Measurements from ENCODE around the gene GRPEL1. TPM values are rescaled to one million over a fixed set of nuclear protein-coding genes. Genes with fewer than 3 reads are reported as not detected.

GRPEL1 gene
- total RNA-seq, 3 donors from 2014 or later: 129 to 146 (median 136) TPM

DNA sequence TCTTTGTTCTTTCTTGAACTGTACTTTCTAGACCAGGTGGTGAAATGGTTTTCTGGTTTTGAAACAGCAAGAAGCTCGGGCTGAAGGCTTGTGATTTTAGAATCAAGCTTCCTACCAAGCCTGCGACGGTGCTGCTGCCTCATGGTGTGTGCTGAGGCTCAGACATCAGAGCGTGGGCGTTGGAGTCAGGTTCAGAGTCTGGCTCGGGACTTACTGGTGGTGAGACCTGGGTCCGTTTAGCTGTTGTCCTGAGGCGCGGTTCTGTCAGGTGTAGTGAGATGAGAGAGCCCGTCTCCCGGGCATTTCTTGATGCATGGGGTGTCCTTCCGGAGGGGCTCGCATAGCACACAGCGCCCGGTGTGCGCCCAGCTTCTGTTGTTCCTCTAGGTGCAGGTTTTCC, 44.4 kb downstream of the GRPEL1 start:
- H3K9me3 Mint-ChIP-seq: no peaks in the 10 kb centered on the region
- peaks cover 9% of the 10 kb centered on the region for H3K36me3 Mint-ChIP-seq (ENCODE audit: insufficient read depth)
- no peaks in the 10 kb centered on the region for H3K27me3 Mint-ChIP-seq (ENCODE audit: low read depth)
- DNase-seq (no peak), ATAC-seq (no peak)
- no peak overlapping the region for H3K4me3 Mint-ChIP-seq
- H3K4me1 Mint-ChIP-seq (ENCODE audit: low read depth): peaks cover 2% of the 10 kb centered on the region

DNA sequence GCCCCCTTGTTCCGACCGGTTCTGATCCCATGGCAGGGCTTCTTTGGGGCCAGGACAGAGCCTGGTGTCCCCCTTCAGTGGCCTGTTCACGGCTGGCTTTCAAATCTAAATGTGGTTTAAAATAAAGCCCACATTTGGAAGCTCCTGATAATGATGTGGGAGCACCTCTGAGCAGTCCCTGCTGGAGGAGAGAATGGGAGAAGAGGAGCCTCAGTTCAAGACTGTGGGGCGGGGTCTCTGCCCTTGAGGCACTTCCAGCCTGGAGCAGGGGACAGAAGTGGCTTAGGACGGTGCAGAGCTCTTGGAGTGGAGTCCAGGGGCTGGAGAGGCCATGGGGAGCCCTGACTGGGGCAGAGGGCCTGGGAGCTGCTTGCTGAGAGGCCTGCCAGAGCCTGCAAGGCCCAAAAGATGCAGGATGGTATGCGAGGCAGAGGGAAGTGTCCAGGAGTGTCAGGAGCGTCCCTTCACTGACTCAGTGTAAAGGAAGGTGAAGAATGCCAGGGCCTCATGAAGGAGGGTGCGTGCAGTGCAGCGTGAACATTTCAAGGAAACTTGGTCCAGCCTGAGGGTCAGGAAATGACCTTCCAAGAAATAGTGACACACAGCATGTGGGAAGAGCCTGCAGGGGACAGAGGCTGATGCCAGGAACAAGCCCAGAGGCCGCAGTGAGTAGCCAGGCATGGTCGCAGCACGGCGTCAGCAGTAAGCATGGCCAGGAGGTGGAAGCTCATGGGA, 45.8 kb downstream of the GRPEL1 start:
- no peak for ATAC-seq
- Mint-ChIP-seq H3K9me3 (no peaks in the 10 kb centered on the region), H3K36me3 (ENCODE audit: insufficient read depth) (peaks cover 7% of the 10 kb centered on the region), H3K4me3 (no peak overlapping the region), H3K27me3 (ENCODE audit: low read depth) (no peaks in the 10 kb centered on the region), H3K4me1 (ENCODE audit: low read depth) (no peaks in the 10 kb centered on the region)
- DNase-seq: no peak

- Mint-ChIP-seq H3K36me3 (ENCODE audit: insufficient read depth) (peaks cover 6% of the 10 kb centered on the region), H3K27me3 (ENCODE audit: low read depth) (no peaks in the 10 kb centered on the region), H3K4me3 (no peak overlapping the region), H3K9me3 (no peaks in the 10 kb centered on the region), H3K4me1 (ENCODE audit: low read depth) (no peaks in the 10 kb centered on the region)
- no peak for ATAC-seq
- DNase-seq: no peak
Measured at GRCh38 chr4:7021355-7021754, 46.5 kb downstream of the GRPEL1 start.

- Mint-ChIP-seq H3K27me3 (ENCODE audit: low read depth) (no peaks in the 10 kb centered on the region), H3K4me3 (no peak overlapping the region), H3K9me3 (no peaks in the 10 kb centered on the region), H3K4me1 (ENCODE audit: low read depth) (no peaks in the 10 kb centered on the region), H3K36me3 (ENCODE audit: insufficient read depth) (peaks cover 4% of the 10 kb centered on the region)
- no peak for ATAC-seq
- no peak for DNase-seq
Measured at GRCh38 chr4:7020856-7021255, 47.0 kb downstream of the GRPEL1 start.

- H3K9me3 Mint-ChIP-seq: no peaks in the 10 kb centered on the region
- H3K27me3 Mint-ChIP-seq (ENCODE audit: low read depth): no peaks in the 10 kb centered on the region
- no peaks in the 10 kb centered on the region for H3K4me1 Mint-ChIP-seq (ENCODE audit: low read depth)
- peaks cover 4% of the 10 kb centered on the region for H3K36me3 Mint-ChIP-seq (ENCODE audit: insufficient read depth)
- DNase-seq: no peak
- no peak overlapping the region for H3K4me3 Mint-ChIP-seq
- no peak for ATAC-seq
Measured at GRCh38 chr4:7020290-7020689, 47.6 kb downstream of the GRPEL1 start.

- H3K27me3 Mint-ChIP-seq (ENCODE audit: low read depth): no peaks in the 10 kb centered on the region
- H3K9me3 Mint-ChIP-seq: no peaks in the 10 kb centered on the region
- DNase-seq (no peak), ATAC-seq (no peak)
- no peaks in the 10 kb centered on the region for H3K4me1 Mint-ChIP-seq (ENCODE audit: low read depth)
- no peak overlapping the region for H3K4me3 Mint-ChIP-seq
- H3K36me3 Mint-ChIP-seq (ENCODE audit: insufficient read depth): peaks cover 5% of the 10 kb centered on the region
Measured at GRCh38 chr4:7019367-7019766, 48.5 kb downstream of the GRPEL1 start.

DNA sequence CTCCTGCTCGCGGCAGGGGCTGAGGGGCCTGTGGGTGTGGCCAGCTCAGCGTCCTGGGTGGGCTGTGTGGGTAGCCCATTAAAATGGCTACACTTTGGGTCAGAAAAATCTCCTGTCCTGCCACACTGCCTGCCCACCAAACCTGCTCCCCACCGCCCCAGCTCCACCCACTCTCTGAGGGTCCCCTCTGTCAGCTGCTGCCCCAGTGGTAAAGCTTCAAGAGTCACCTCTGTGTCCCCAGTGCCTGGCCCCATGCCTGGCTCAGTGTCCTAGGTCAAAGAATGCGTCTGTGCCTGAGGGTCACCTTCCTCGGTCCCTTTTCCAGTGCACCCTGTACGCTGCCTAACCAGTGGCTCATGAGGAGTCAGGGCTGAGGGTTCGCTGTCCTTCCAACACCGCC, 49.6 kb downstream of the GRPEL1 start:
- Mint-ChIP-seq H3K9me3 (no peaks in the 10 kb centered on the region), H3K36me3 (ENCODE audit: insufficient read depth) (peaks cover 9% of the 10 kb centered on the region), H3K4me1 (ENCODE audit: low read depth) (no peaks in the 10 kb centered on the region), H3K4me3 (no peak overlapping the region), H3K27me3 (ENCODE audit: low read depth) (no peaks in the 10 kb centered on the region)
- DNase-seq (no peak), ATAC-seq (no peak)

DNA sequence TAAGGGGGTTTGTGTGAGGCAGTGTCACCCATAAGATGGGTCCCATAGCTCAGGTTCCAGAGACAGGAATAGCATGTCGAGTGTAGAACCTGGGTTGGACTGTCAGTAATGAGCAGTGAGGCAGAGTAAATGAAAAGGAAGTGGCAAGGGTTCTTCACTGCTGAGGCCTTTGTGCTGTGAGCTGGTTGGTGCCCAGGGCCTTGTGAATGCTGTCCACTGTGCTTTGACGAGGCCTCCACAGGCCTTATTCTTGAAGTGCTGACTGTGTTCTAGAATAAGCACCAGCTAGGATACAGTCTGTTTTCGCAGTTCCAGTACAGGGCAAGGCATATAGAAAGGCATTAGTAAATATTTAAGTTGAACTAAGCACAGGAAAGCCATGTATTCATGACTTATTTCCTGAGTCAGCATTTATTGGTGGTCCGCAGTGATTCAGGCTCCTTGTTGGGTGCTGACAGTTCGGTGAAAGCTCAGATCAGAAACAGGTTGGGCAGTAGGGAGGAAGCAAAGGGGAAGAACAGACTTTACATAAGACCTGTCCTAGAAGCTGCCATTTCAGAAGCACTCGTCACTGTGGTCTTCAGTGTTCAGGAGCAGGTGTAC, 50.3 kb downstream of the GRPEL1 start:
- no peak overlapping the region for H3K4me3 Mint-ChIP-seq
- H3K4me1 Mint-ChIP-seq (ENCODE audit: low read depth): no peaks in the 10 kb centered on the region
- H3K27me3 Mint-ChIP-seq (ENCODE audit: low read depth): no peaks in the 10 kb centered on the region
- peaks cover 12% of the 10 kb centered on the region for H3K36me3 Mint-ChIP-seq (ENCODE audit: insufficient read depth)
- DNase-seq: no peak
- no peak for ATAC-seq
- no peaks in the 10 kb centered on the region for H3K9me3 Mint-ChIP-seq

- ATAC-seq: no peak
Measured at GRCh38 chr4:7016512-7016911, 51.4 kb downstream of the GRPEL1 start.

GRCh38 chr4:7016086-7016485, 51.8 kb downstream of the GRPEL1 start:
- DNase-seq: no peak
- H3K36me3 Mint-ChIP-seq (ENCODE audit: insufficient read depth): peaks cover 14% of the 10 kb centered on the region
- H3K9me3 Mint-ChIP-seq: no peaks in the 10 kb centered on the region
- no peak overlapping the region for H3K4me3 Mint-ChIP-seq
- H3K4me1 Mint-ChIP-seq (ENCODE audit: low read depth): no peaks in the 10 kb centered on the region
- H3K27me3 Mint-ChIP-seq (ENCODE audit: low read depth): no peaks in the 10 kb centered on the region
- ATAC-seq: no peak

More at GRCh38 chr4:7016512-7016911, 51.4 kb downstream of the GRPEL1 start:
- H3K9me3 Mint-ChIP-seq: no peaks in the 10 kb centered on the region
- H3K4me3 Mint-ChIP-seq: no peak overlapping the region
- H3K4me1 Mint-ChIP-seq (ENCODE audit: low read depth): no peaks in the 10 kb centered on the region
- peaks cover 14% of the 10 kb centered on the region for H3K36me3 Mint-ChIP-seq (ENCODE audit: insufficient read depth)
- H3K27me3 Mint-ChIP-seq (ENCODE audit: low read depth): no peaks in the 10 kb centered on the region
- DNase-seq: no peak

DNA sequence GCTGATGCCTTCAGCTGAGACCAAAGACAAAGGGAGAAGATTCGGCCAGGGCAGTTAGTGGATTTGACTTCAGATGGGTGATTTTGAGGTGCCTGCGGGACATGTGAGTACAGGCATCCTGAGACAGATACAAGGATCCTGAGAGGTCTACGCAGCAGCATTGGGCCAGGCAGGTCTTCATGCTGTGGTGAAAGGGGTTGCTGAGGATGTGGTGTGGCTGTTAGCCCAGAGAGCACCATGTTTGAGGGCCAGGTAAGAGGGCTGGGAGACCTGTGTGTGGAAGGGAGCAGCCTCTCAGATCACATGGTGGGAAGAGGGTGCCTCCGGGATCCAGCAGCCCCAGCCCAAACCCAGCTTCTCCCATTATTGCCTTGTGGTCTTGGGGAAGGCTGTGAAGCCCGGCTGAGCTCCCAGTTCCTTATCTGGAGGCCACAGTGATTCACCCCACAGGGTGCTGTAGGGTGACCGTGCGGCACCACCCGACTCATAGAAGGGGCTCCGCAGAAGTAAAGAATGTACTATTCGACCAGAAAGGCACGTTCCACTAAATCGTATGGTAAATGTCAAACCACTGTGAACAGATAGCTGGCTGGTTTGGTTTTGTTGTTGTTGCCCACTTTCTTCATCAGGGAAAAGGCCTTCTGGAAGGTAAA, 52.4 kb downstream of the GRPEL1 start:
- no peaks in the 10 kb centered on the region for H3K27me3 Mint-ChIP-seq (ENCODE audit: low read depth)
- DNase-seq (no peak), ATAC-seq (no peak)
- no peak overlapping the region for H3K4me3 Mint-ChIP-seq
- no peaks in the 10 kb centered on the region for H3K4me1 Mint-ChIP-seq (ENCODE audit: low read depth)
- H3K36me3 Mint-ChIP-seq (ENCODE audit: insufficient read depth): peaks cover 18% of the 10 kb centered on the region
- H3K9me3 Mint-ChIP-seq: no peaks in the 10 kb centered on the region

DNA sequence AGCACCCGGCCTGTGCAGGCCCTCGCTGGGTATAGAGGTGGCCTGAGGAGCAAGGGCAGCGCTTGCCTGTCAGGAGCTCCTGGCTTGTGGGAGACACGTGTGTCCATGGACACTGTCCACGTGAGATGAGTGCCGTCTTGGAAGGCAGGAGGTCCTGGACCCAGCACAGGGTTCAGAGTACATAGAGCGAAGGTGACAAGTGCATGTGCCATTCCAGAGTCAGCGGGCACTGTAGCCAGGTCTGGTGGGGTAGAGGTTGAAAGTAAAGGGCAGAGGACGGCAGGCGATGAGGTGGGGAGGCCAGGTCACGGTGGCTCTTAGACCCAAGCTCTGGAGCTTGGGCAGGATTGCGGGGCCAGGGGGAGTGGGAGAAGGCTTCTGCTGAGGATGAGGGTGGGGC, 53.0 kb downstream of the GRPEL1 start:
- ATAC-seq (no peak), DNase-seq (no peak)
- Mint-ChIP-seq H3K4me1 (ENCODE audit: low read depth) (no peaks in the 10 kb centered on the region), H3K4me3 (no peak overlapping the region), H3K27me3 (ENCODE audit: low read depth) (no peaks in the 10 kb centered on the region), H3K36me3 (ENCODE audit: insufficient read depth) (peaks cover 23% of the 10 kb centered on the region), H3K9me3 (no peaks in the 10 kb centered on the region)

DNA sequence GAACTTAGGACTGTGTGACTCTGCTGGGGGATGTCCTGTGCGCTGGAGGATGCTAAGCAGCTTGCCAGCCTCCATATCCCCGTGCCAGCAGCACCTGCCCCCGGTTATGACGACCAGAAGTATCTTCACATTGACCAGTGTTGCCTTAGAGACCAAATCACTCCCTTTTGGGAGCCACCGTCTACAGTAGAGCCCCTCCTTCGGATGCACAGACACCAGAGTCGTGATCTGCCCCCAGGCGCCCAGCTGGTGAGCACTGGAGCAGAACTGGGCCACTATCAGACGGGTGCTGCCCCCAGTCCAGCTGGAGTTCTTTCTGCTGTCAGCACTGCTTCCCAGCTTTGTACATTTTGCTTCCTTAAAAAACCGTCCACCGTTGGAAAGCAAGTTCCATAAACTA, 54.7 kb downstream of the GRPEL1 start:
- DNase-seq: no peak
- H3K4me1 Mint-ChIP-seq (ENCODE audit: low read depth): no peaks in the 10 kb centered on the region
- H3K4me3 Mint-ChIP-seq: no peak overlapping the region
- ATAC-seq: no peak
- no peaks in the 10 kb centered on the region for H3K9me3 Mint-ChIP-seq
- no peaks in the 10 kb centered on the region for H3K27me3 Mint-ChIP-seq (ENCODE audit: low read depth)
- peaks cover 34% of the 10 kb centered on the region for H3K36me3 Mint-ChIP-seq (ENCODE audit: insufficient read depth)

- ATAC-seq (no peak), DNase-seq (no peak)
- Mint-ChIP-seq H3K4me1 (ENCODE audit: low read depth) (no peaks in the 10 kb centered on the region), H3K27me3 (ENCODE audit: low read depth) (no peaks in the 10 kb centered on the region), H3K9me3 (no peaks in the 10 kb centered on the region), H3K36me3 (ENCODE audit: insufficient read depth) (peaks cover 36% of the 10 kb centered on the region), H3K4me3 (no peak overlapping the region)
Measured at GRCh38 chr4:7009564-7009963, 58.3 kb downstream of the GRPEL1 start.
